ENCODE data around the gene ETV6.

DNA sequence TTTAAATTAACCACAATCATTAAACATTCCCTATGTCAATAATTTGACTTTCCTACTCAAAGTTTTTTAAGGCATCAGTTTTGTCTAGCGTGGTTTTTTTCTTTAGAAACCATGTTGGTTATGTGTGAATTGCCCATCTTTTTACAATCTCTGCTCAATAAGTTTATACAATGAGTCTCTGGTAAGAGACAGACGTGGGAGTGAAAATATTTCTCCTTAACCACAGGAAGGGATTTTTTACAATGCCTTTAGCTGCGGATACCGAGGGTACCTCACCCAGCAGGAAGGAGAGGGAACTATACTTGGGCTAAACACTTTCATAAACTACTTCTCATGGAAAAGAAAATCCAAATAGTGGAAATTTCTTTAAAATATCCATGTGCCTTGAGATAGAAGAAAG lies 229.8 kb downstream of the ETV6 start:
- TF ChIP-seq, protein P1, sequence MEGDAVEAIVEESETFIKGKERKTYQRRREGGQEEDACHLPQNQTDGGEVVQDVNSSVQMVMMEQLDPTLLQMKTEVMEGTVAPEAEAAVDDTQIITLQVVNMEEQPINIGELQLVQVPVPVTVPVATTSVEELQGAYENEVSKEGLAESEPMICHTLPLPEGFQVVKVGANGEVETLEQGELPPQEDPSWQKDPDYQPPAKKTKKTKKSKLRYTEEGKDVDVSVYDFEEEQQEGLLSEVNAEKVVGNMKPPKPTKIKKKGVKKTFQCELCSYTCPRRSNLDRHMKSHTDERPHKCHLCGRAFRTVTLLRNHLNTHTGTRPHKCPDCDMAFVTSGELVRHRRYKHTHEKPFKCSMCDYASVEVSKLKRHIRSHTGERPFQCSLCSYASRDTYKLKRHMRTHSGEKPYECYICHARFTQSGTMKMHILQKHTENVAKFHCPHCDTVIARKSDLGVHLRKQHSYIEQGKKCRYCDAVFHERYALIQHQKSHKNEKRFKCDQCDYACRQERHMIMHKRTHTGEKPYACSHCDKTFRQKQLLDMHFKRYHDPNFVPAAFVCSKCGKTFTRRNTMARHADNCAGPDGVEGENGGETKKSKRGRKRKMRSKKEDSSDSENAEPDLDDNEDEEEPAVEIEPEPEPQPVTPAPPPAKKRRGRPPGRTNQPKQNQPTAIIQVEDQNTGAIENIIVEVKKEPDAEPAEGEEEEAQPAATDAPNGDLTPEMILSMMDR (IDR thresholded peaks at IDR 0.05): no peak
- TF ChIP-seq POLR2A (IDR thresholded peaks at IDR 0.05) (no peak), EP300 (IDR thresholded peaks at IDR 0.05) (no peak), POLR2AphosphoS5 (IDR thresholded peaks at IDR 0.05) (no peak)

Data from upper lobe of left lung (tissue), 4 donors.